GM21825 (cell line): ENCODE results near the gene KCNQ2.

Experiments
- ATAC-seq: cut with Tn5 transposase; IDR thresholded peaks from one replicate; pipeline ENCODE4 v1.9.1; 2021; ENCODE audit warnings: mild to moderate bottlenecking, moderate library complexity; ENCODE audit not compliant: unreplicated experiment

The KCNQ2 gene

DNA sequence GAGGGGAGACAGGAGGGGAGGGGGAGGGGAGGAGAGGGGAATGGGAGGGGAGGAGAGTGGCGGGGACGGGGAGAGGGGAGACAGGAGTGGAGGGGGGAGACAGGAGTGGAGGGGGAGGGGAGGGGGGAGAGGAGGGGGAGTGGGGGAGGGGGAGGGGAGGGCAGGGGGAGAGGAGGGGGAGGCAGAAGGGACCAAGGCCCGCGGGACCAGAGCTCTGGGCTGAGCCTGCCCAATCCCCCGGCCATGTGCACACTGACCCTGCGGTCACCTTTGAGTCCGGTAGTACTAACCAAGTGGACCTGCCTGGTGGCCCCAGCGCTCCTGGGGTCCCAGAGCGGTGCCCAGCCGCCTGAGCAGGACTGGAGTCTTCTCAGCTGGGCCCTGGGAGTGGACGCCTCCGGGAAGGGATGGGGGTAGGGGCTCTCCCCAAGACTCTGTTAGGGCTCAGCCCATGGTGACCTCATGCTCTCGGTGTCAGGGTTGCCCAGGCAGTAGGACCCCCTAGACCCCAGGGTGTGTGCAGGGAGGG, 471 bp upstream of the KCNQ2 start:
- no peak for ATAC-seq

DNA sequence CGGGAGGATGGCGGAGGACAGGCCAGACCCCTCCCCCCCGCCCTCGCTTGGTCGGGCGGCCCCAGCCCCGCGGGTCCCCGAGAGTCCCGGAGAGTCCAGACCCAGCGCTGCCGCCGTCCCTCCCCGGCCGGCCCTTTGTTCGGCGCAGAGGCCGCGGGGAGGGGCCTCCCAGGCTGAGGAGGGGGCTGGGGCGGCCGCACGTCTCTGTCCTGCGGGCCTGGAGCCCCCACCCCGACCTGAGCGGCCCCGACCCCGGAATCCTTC, 806 bp downstream of the KCNQ2 start:
- ATAC-seq = no peak

DNA sequence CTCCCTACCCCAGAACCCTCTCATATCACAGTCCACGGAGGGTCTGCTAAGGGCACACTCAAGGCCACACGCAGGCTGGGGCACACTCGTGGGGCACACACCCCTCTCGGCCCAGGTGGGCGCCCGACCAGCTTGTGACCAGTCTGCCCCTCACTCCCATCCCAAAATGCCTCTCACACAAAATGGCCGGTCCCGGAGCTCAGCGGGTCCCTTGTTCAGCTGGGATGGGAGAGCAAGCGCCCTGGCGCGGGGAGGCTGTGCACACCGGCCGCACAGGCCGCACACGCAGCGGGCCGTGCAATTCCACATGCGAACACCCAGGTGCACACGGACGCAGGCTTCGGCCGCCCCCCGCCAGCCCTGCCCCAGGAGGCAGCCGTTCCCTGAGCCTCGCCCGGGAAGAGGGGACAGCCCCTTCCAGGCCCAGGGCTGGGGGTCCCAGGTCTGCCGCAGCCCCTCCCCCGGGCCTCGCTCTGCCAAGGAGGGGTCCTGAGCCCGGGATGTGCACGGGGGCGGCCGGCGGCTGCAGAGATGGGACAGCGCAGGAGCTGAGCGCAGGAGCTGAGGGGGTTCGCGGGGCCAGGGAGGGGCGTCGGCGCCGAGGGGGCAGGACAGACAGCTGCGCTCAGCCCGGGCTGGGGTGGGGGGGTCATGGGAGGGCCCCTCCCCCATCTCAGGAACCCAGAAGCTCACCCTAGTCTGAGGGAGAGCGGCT, 1.3 kb downstream of the KCNQ2 start:
- no peak for ATAC-seq

DNA sequence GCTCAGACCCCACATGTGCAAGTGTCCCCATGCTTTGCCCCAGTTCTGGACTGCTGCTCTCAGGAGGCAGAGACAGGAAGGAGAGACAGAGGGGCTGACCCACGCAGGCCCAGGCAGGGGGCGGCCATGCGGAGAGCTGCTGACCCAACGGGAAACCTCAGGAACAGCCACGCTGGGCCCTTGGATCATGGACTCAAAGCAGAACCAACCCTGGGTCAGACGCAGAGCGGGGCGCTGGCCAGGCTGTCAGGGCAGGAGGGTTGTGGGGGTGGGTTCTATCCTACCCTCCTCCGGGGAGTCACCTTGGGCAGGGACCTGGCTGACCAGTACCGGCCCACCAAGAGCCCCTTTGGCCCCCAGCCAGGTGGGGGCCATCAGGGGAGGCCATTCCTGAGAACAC, 2.0 kb downstream of the KCNQ2 start:
- no peak for ATAC-seq

DNA sequence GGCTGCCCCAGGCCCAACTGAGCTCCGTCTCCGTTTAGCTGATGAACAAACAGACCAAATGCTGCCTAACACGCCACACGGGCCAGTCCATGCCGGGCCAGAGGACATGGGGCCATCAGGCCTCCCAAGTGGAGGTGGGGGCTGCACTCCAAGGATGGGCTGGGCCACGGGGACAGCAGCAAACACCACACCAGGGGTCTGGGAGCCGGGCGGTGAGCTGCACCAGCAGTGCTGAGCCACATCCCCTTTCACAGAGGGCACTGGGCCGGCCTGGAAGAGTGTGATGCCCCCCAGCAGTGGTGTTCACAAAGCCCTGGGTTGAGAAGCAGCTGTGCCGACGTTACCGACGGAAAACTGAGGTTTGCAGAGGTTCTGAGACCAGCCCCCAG, 2.7 kb downstream of the KCNQ2 start:
- no peak for ATAC-seq

DNA sequence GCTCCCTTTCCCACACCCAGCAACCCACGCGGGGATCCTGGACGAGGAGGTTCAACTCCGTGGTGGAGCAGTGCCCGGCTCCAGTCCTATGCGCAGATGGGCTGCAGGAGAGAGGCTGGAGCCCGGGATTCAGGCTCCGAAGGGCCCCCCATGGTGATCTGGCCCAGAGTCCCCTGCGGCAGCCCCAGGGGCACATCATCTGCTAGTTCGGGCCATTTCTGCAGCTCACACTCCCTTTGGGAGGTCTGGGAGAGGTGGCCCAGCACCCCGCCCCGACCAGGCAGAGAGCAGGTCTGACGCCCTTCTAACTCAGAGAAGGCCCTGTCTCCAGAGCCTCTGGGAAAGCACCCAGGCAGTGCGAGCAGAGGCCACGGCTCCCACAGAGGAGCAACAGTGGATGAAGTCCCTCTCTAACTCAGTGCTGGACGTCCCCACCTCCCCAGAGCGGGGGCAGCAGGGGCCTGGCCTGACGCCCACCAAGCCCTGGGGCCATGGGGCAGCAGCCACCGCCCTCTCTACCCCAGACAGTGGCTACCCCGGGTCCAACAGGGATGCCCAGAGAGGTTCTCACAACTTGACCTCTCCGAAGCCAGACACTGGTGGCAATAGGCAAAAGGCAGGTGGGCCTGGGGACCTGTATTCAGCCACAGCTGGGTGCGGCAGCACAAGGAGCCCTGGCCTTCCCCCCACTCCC, 3.3 kb downstream of the KCNQ2 start:
- no peak for ATAC-seq

DNA sequence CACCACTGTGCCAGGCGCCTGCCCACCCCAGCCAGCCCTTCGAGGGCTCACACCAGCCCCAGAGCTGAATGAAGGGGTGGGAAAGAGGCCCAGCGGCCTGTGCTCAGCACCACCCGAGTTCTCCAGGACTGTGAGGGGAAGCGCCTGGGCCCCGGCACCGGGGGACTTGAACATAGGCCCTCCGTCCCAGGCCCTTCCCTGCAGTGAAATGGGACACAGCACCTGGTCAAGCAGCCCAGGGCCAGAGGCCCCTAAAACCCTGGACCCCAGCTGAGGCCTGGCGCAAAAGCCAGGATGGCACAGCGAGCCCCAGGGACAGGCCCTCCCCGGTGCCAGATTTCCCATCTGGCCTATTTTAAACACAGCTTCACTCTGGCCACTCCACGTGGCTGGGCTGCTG, 4.0 kb downstream of the KCNQ2 start:
- no peak for ATAC-seq

DNA sequence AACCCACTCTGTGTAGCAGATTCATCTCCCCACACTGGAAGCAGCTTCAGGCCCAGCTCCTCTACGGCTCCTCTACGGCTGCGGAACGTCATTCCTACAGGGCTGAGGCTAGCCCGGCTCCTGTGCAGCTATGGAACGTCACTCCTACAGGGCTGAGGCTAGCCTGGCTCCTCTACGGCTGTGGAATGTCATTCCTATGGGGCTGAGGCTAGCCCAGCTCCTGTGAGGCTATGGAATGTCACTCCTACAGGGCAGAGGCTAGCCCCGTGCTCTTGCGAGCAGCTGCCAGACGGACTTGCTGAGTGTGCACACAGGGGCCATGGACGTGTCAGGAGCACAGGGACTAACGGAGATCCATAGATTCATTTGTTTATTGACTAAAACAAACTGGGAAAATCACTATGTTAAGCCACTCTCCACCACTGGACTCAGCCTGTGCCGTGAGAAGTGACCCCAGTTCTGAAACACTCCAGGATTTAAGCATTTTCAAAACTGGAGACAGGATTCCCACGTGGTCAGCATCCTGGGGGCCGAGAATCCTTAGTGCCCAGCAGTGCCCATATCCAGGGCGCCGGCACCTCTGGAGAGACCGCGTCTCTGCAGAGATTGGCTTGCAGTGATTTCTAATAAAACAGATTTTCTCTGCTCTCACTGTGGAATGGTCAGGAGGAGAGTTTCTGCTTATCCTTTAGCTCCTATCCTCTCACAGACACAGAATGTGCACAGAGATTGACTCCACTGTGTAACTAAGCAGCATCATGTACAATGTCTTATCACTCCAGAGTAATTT, 5.0 kb downstream of the KCNQ2 start:
- ATAC-seq = no peak

DNA sequence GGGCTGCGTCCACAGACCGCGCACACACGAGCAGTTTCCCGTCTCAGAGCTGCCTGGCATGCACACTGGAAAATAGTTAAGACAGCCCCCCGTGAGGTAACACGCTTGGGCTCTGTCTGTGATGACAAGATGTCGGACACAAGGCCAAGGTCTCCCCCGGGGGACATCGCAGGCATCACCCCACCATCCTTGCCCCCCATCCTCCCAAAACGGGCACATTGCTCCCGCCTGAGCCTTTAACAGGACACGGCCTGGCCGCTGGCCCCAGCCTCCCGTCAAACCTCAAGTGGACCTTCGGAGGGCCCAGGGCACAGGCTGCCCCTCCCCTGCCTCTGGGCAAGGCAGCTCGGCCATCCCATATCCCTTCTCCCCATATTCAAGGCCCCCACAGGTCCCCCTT, 5.6 kb downstream of the KCNQ2 start:
- no peak for ATAC-seq

DNA sequence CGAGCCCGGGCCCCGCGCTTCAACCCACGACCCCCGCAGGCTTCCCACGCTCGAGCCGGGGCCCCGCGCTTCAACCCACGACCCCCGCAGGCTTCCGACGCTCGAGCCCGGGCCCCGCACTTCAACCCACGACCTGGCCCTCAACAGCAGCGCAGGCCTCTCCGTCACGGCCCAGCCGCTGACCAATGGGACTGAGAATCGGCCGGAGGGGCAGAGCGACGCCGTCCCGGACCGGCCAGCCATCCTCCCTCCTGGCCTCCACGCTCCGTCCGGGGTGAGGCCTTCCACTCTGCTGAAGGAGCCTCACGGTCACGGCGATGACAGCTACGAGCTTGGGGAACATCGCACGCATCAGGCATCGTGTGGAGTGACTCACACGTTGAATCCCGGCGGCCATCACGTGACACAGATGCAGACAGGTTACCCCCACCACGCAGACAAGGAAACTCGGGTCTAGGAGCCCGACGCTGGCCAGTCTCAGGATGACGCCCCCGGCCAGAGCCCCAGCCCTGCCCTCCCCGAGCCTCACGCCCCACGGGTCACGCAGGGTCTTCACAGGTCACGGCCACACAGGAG, 6.1 kb downstream of the KCNQ2 start:
- no peak for ATAC-seq

DNA sequence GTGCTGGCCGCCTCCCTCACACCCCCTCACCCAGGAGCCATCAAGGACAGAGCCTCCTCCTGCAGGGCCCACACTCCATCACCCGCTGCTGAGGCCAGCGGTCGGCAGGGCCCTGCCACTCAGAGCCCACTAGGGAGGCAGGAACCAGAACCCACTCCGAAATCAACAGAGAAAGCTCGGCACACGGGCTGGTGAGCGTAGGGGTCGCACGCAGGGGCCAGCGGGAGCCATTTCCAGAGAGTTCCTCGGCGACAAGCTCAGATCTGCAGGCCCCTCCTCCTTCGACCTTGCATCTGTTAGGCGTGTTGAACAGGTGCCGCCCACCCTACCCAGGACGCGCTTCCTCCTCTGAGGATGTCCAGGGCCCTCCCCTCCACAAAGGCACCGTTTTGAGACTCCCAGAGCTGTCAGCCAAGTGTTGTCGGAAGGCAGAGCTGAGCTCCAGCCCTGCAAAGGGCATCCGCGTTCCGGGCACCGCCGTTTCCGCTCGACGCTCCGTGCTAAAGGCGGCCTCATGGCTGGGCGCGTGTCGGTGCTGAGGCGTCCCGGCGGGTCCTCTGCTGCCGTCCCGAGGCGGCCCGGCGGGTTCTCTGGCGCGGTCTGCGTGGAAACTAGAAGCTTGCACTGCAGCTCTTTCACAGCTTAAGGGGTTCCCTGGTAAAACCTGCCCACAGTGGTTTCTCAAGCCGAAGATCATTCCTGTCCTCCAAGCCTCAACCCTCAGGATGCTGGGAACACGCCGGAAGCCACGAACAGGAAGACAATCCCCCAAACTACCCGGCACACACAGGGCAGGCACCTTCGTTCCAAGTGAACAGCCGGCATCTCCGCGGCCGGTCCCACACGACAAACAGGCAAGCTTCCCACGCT, 6.8 kb downstream of the KCNQ2 start:
- no peak for ATAC-seq

DNA sequence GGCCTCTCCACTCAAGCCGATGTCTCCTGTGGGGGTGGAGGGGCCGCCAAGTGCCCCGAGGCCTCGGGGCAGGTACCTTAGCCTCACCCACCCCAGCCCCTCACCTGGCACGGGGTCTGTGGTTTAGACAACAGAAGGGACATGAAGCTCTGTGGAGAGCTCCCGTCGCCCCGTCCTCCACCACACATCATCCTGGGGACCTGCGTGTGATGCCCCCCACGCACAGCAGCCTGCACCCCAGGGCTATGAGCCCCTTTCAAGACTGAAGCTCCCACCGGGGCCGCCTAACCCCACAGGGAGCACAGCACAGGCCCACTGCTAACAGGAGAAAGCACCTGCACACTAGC, 8.2 kb downstream of the KCNQ2 start:
- no peak for ATAC-seq

DNA sequence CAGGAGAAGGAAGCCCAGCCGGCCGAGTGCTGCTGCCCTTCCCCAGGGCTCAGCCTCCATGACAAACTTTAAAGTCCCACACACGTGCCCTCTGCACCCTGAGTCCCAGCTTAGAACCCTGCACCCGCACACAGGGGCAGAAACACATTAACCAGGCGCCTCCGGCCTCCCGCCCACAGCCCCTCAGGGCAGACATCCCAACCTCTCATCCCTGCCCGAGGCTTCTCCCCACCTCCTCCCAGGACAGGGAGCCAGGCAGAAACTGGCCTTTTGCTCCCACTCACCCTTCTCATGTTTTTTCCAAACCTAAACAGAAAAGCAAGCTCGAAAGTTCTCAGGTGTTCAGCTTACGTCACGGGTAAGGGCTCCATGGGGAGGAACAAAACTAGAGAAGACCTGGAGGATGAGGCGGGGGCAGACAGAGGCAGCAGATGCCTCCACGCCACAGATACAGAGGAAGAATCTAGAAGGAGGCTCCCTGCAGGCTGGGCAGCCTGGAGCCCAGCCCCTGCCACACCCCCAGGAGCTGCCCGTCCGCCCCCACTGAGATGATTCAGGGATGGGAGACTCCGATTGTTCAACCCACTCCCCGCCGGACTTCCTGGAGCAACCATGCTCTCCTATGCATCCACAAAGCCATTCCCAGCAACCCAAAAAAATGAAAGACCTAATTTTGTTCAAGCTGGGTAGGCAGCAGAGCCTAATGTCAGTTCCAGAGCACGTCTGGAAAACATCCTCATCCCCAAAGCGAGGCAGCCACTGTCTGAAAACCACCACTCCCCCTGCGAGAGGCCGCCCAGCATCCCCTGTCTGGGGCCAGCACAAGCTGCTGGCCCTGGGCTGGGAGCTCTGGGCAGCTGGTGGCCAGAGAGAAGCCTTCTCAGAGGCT, 8.8 kb downstream of the KCNQ2 start:
- ATAC-seq = no peak

DNA sequence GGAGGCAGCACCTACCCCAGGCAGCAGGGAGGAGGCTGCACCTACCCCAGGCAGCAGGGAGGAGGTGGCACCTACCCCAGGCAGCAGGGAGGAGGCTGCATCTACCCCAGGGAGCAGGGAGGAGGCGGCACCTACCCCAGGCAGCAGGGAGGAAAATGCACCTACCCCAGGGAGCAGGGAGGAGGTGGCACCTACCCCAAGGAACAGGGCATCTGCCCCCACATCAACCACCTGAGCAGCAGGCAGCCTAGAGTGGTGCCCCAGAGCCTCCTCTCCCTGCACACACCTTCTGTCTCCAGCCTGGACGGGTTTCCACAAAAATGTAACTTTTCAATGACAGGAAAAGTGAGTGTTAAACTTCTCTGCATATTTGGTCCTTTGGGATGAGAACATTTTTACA, 10.2 kb downstream of the KCNQ2 start:
- ATAC-seq = no peak

DNA sequence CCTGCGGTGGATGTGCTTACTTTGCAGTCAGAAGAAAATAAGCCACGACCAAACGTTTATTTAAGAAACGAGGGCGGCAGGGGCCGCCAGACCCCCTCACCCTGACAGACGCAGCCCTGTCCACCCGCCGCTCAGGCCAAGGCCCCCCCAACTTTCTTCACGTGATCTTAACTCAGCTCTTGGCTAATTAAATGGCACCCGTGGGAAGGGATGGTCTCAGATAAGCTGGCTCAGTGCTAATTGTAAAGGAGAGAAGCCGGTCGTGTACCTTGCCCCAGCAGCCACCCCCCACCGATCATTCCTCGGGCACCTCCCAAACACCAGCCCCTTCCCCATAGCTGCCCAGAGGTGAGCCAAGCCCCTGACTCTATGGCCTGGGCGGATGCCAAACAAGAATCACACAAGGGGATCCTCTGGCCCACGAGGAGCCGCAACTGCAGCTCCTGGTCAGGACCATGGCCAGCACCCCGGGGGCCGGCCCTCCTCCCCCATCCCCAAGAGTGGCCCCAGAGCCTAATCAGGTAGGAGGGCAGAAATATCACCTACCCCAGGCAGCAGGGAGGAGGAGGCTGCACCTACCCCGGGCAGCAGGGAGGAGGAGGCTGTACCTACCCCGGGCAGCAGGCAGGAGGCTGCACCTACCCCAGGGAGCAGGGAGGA, 11.2 kb downstream of the KCNQ2 start:
- no peak for ATAC-seq

DNA sequence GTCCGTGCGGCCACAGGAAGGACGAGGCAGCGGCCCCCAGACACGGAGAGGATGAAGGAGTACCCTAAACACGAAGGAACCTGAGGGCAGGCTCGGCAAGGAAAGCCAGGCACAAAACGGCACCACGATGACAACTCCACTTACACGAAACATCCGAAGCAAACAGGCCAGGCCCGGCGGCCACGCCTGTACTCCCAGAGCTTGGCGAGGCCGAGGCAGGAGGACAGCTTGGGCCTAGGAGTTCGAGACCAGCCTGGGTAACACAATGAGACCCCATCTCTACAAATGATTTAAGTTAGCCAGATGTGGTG, 13.4 kb downstream of the KCNQ2 start:
- ATAC-seq = no peak

DNA sequence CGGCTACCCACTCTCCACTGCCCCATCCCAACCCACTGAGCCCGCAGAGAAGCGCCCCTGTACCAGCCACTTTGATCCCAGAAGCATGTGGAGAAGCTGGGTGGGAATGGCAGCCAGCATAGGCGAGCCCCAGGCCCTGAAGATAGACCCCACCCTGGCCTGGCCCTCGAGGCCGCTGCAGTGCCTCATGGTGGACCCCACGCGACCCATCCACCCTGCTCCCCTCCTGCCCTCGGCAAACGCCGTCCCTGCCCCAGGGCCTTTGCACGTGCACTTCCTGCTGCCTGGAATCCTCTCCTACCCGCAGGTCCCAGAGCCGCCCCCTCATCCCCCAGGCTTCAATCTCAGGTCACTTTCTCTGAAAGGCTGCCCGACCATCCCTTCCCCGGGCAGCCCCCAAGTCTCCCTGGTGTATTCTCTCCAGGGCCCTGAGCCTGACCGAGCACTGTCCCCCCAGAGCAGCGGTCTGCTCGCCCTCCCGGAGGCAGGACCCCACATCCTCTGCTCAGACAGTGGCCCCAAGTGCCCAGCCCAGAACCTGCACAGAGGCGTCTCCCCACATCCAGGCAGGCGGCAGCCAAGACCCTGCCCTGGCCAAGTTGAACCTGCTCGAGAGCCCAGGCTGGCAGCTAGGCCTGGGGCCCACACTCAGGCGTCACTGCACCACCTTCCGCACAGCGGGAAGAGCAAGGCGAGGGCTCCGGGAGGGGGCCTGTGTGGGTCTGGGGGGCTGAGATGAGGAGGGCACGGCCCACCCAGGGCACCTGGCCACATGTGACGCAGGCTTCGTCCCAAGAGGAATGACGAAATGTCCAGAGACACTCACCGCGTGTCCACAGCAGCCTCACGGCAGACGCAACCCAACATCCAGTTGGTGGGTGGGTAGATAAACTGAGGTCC, 14.0 kb downstream of the KCNQ2 start:
- no peak for ATAC-seq

DNA sequence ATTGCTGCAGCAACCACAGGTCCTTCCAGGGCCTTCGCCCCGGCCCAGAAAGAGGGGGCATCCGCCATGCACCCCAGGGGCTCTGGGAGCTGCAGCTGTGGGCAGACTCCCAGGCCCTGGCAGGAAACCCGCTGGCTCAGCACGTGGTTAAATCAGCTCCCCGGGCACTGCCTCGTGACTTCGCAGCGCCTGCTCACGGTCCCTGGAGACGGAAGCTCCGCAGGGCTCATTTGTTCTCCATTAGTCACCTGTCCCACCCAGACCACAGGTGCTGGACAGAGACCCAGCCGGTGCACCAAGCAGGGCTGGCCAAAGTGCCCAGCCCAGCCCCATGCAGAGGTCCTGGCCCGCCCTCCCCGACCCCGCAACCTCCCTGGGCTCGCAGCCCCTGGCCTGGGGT, 14.7 kb downstream of the KCNQ2 start:
- ATAC-seq = no peak
